ES-I3 (cell line): ENCODE measurements around the gene CACNA1G.

Experiments used
- H3K36me3 ChIP-seq: 2 replicates; pipeline ENCODE4 v1.6.1; 2013; ENCODE audit warnings: mild to moderate bottlenecking, low read length, control low read depth, moderate library complexity; ENCODE audit not compliant: insufficient read depth
- H3K4me1 ChIP-seq: 2 replicates; pipeline ENCODE4 v1.6.1; 2013; ENCODE audit warnings: mild to moderate bottlenecking, control low read depth, low read length; ENCODE audit not compliant: insufficient read depth
- H3K9ac ChIP-seq: 2 replicates; pipeline ENCODE4 v1.6.1; 2013; ENCODE audit warnings: low read depth, mild to moderate bottlenecking, low read length, moderate library complexity
- H3K9me3 ChIP-seq: 2 replicates; pipeline ENCODE4 v1.6.1; 2013; ENCODE audit warnings: mild to moderate bottlenecking, low read length, moderate library complexity; ENCODE audit not compliant: control insufficient read depth, insufficient read depth

CACNA1G gene

DNA sequence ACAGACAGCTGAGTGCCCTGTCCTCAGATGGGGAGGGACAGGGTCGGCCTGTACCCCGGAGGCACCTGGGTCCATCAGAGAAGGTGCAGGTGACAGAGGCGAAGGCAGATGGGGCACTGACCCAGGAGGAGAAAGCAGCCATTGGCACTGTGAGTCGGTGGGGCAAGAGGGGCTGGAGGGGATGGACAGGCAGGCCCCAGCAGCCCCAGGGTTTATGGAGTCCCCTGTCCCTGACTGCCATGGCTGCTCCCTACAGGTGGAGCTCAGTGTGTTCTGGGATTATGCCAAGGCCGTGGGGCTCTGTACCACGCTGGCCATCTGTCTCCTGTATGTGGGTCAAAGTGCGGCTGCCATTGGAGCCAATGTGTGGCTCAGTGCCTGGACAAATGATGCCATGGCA lies 115.1 kb downstream of the CACNA1G start:
- Histone ChIP-seq H3K9me3 (no peaks in the 10 kb centered on the region), H3K36me3 (no peaks in the 10 kb centered on the region), H3K9ac (no peak overlapping the region), H3K4me1 (no peaks in the 10 kb centered on the region; the same call in 1 of the 2 replicates)

- H3K9ac ChIP-seq = no peak overlapping the region
- no peaks in the 10 kb centered on the region for H3K9me3 ChIP-seq
- no peaks in the 10 kb centered on the region for H3K36me3 ChIP-seq
- H3K4me1 ChIP-seq = peaks cover 3% of the 10 kb centered on the region; the same call in 1 of the 2 replicates
These were observed 115.8 kb downstream of the CACNA1G start for GRCh38 chr17:50676065-50676975.
